ENCODE results near the gene PARVB.

- no peak for TF ChIP-seq CTCF (IDR thresholded peaks at IDR 0.05; ENCODE audit: poor library complexity)
- TF ChIP-seq EZH2 (IDR thresholded peaks at IDR 0.05; ENCODE audit: borderline replicate concordance), result no peak
- no peak for TF ChIP-seq EZH2phosphoT487 (IDR thresholded peaks at IDR 0.05; ENCODE audit: low read depth, severe bottlenecking, unreplicated experiment)
These were observed 31.7 kb upstream of the PARVB start for GRCh38 chr22:43992331-43992821.
